Measurements from ENCODE around the gene INHBA.
A peak's percentile ranks its signal among the peaks of the same experiment; 100 is the strongest.

INHBA gene

GRCh38 chr7:41702635-41703371 is at the start of gene INHBA:
Gene INHBA (minus strand): TSS chr7:41703090. CDS start chr7:41700374, 2,716 bp downstream.
- DNase-seq: no peak

GRCh38 chr7:41752615-41753014 is 49.7 kb upstream of the INHBA start:
- no peak for DNase-seq

GRCh38 chr7:41750661-41751540 is 48.0 kb upstream of the INHBA start:
- no peak for DNase-seq

- DNase-seq: no peak
These were observed 45.1 kb upstream of the INHBA start for GRCh38 chr7:41747961-41748360.

- DNase-seq: no peak
These were observed 42.6 kb upstream of the INHBA start for GRCh38 chr7:41745451-41745850.

GRCh38 chr7:41744161-41744560 is 41.3 kb upstream of the INHBA start:
- DNase-seq: no peak

GRCh38 chr7:41742401-41743020 is 39.6 kb upstream of the INHBA start:
- no peak for DNase-seq

GRCh38 chr7:41738806-41739205 is 35.9 kb upstream of the INHBA start:
- no peak for DNase-seq

GRCh38 chr7:41738336-41738735 is 35.4 kb upstream of the INHBA start:
- DNase-seq: no peak

- DNase-seq: no peak
These were observed 32.3 kb upstream of the INHBA start for GRCh38 chr7:41735206-41735605.

- DNase-seq: no peak
These were observed 30.0 kb upstream of the INHBA start for GRCh38 chr7:41732843-41733306.

- no peak for DNase-seq
These were observed 29.5 kb upstream of the INHBA start for GRCh38 chr7:41732436-41732785.

- no peak for DNase-seq
These were observed 28.9 kb upstream of the INHBA start for GRCh38 chr7:41731493-41732435.

GRCh38 chr7:41730668-41731067 is 27.8 kb upstream of the INHBA start:
- DNase-seq: no peak

- no peak for DNase-seq
These were observed 27.3 kb upstream of the INHBA start for GRCh38 chr7:41730161-41730560.

- DNase-seq: no peak
These were observed 26.2 kb upstream of the INHBA start for GRCh38 chr7:41729059-41729458.

- DNase-seq: no peak
These were observed 22.1 kb upstream of the INHBA start for GRCh38 chr7:41725013-41725412.

GRCh38 chr7:41720886-41721285 is 18.0 kb upstream of the INHBA start:
- no peak for DNase-seq

- DNase-seq: no peak
These were observed 17.2 kb upstream of the INHBA start for GRCh38 chr7:41720046-41720445.

GRCh38 chr7:41716691-41717090 is 13.8 kb upstream of the INHBA start:
- DNase-seq: no peak

- DNase-seq: no peak
These were observed 12.1 kb upstream of the INHBA start for GRCh38 chr7:41715000-41715399.

GRCh38 chr7:41711283-41712064 is 8.6 kb upstream of the INHBA start:
- DNase-seq: peak; percentile 22
